Parietal lobe (tissue), 2 donors: ENCODE data around the gene TRAPPC8. TPM values are rescaled to one million over a fixed set of nuclear protein-coding genes. Genes with fewer than 3 reads are reported as not detected.

Source experiments
- small RNA-seq: library from RNA; depleted of rRNA; stranded (forward); fragments of <200 nt; gene quantifications from one replicate; pipeline ENCODE3, GENCODE V24; 2014; ENCODE audit warnings: low replicate concordance
- total RNA-seq: library from RNA; depleted of rRNA; stranded (reverse); fragments of >200 nt; gene quantifications from one replicate; pipeline ENCODE4 v1.2.3, GENCODE V29; 2014

The TRAPPC8 gene, protein sequence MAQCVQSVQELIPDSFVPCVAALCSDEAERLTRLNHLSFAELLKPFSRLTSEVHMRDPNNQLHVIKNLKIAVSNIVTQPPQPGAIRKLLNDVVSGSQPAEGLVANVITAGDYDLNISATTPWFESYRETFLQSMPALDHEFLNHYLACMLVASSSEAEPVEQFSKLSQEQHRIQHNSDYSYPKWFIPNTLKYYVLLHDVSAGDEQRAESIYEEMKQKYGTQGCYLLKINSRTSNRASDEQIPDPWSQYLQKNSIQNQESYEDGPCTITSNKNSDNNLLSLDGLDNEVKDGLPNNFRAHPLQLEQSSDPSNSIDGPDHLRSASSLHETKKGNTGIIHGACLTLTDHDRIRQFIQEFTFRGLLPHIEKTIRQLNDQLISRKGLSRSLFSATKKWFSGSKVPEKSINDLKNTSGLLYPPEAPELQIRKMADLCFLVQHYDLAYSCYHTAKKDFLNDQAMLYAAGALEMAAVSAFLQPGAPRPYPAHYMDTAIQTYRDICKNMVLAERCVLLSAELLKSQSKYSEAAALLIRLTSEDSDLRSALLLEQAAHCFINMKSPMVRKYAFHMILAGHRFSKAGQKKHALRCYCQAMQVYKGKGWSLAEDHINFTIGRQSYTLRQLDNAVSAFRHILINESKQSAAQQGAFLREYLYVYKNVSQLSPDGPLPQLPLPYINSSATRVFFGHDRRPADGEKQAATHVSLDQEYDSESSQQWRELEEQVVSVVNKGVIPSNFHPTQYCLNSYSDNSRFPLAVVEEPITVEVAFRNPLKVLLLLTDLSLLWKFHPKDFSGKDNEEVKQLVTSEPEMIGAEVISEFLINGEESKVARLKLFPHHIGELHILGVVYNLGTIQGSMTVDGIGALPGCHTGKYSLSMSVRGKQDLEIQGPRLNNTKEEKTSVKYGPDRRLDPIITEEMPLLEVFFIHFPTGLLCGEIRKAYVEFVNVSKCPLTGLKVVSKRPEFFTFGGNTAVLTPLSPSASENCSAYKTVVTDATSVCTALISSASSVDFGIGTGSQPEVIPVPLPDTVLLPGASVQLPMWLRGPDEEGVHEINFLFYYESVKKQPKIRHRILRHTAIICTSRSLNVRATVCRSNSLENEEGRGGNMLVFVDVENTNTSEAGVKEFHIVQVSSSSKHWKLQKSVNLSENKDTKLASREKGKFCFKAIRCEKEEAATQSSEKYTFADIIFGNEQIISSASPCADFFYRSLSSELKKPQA (N-terminal part only)
- total RNA-seq, result 128 TPM

DNA sequence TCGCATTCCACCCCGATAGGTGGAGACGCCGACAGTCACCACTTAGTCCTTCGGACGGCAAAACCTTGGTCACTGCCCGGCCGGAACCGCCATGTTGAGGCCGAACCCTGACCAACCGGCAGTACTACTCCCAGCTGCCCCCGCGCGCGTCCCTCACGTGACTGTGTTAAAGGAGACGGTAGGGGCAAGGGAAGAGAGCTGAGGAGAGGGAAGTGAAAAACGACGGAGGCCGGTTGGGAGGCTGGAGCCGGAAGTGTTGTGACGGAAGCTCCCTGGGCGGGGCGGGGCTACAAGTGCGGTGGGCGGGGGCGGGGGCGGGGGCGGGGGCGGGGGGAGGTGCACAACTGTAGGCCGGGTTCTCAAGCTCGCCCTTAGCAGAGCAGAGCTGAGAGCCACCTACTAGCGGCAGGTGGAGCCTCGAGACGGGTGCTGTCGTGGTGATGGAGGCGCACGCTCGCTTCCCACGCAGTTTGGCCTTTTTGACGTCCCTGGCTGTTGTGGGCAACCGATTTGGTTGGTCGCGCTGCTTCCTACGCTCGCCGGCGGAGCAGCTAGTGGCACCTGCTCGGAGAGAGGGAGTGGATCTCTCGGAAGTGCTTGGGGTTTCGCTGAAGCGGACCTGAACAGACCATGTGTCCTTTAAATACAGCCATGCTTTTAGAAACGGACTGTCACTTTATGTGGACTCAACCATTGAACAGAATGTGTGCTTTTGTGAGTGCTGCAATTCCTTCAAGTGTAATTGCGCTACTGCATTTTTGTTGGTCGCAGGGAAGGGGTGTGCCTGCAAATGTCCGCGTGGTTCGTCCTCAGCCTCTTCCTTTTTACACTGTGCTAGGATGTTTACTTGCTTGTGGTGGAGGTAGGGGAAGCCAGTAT, at the start of gene TRAPPC8:
TSS of gene TRAPPC8 (minus strand) at position 130 of the 879 bp plus-strand sequence. CDS start 364 bp downstream, outside the sequence.

Small RNA genes lying within 50 kb of the gene (small RNA-seq; reads per million reads assigned to genes)
- not detected for gene RNU6-1050P

Other genes starting within 250 kb of the TRAPPC8 start
- 0.94 TPM for gene SLC25A52, start 182.2 kb downstream of the TRAPPC8 start, total RNA-seq
- 1.9 TPM for gene RNF125, start 75.7 kb upstream of the TRAPPC8 start, total RNA-seq
- gene RNF138, start 148.7 kb upstream of the TRAPPC8 start, total RNA-seq, result 59.5 TPM
- not detected for gene MEP1B, start 246.9 kb upstream of the TRAPPC8 start, total RNA-seq